GM18909 (cell line): ENCODE measurements around the gene NUDT3.
A peak's percentile ranks its signal among the peaks of the same experiment; 100 is the strongest.
"Not testable (repeated sequence)": the region's sequence is repeated elsewhere in the genome, so short reads cannot be mapped to it uniquely, and the experiment has no call there.

Source experiments
- ATAC-seq: cut with Tn5 transposase; IDR thresholded peaks from one replicate; pipeline ENCODE4 v1.9.1; 2021; ENCODE audit warnings: mild to moderate bottlenecking; ENCODE audit not compliant: unreplicated experiment, poor library complexity

The NUDT3 gene

DNA sequence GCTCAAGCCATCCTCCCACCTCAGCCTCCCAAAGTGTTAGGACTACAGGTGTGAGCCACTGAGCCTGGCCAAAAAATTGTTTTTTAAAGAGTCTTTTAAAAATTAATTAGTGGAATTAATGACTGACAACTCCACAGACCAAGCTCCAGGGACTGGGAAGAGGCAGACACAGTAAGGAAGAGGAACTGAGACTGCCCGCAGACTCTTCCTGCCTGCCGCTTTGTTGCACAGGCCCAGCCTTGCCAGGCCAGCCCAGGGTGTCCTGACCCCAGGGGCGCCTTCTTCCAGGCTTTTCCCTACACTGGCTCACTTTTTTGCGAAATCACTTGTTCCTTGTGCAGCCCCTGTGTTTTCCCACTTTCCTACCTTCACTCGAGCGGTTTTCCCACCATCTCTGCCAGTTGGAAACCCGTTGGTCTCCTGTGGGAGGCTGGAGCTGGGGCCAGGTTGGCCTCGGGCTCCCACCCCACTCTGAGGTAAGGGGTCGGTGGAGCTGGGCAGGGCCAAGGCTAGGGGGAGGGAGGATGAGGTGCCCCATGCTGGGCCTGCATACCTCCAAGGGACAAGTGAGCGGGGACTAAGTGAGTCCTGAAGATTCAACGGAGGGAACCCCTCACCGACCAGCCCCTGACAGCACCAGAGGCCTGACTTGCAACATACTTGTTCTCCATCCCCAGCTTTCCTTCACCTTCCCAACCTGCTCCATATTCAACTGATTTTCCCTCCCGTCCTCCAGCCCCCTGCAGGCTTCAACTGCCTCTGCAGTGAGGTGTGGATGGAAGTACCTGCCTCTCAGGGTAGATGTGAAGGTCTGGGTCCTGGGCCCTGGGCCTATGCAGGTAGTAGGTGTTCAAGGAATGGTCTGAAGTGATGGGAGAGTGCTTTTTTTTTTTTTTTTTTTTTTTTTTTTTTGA lies 120.2 kb downstream of the NUDT3 start:
- ATAC-seq = no peak

DNA sequence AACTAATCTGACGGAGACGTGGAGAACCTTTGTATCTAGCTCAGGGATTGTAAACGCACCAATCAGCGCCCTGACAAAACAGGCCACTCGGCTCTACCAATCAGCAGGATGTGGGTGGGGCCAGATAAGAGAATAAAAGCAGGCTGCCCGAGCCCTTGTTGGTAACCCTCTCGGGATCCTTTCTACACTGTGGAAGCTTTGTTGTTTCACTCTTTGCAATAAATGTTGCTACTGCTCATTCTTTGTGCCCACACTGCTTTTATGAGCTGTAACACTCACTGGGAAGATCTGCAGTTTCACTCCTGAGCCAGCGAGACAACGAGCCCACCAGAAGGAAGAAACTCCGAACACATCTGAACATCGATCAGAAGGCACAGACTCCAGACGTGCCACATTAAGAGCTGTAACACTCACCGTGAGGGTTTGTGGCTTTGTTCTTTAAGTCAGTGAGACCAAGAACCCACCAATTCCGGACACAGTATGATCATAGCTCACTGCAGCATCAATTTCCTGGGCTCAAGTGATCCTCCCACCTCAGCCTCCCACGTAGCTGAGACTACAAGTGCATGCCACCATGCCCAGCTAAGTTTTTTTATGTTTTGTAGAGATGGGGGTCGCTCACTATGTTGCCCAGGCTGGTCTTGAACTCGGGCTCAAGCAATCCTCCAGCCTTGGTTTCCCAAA lies 122.7 kb downstream of the NUDT3 start:
- not testable (repeated sequence) for ATAC-seq

DNA sequence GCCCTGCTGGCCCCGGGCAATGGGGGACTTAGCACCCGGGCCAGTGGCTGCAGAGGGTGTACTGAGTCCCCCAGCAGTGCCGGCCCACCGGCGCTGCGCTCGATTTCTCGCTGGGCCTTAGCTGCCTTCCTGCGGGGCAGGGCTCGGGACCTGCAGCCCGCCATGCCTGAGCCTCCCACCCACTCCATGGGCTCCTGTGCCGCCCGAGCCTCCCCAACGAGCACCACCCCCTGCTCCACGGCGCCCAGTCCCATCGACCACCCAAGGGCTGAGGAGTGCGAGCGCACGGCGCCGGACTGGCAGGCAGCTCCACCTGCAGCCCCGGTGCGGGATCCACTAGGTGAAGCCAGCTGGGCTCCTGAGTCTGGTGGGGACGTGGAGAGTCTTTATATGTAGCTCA lies 123.3 kb downstream of the NUDT3 start:
- ATAC-seq = not testable (repeated sequence)

DNA sequence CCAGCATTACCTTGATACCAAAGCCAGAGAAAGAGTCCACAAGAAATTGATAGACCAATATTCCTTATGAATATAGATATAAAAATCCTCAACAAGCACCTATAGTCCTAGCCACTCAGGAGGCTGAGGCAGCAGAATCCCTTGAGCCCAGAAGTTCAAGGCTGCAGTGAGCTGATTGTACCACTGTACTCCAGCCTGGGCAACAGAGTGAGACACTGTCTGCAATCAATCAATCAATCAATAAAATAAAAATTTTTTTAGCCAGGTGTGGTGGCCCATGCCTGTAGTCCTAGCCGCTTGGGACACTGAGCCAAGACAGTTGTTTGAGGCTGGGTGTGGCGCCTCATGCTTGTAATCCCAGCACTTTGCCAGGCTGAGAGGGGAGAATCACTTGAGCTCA lies 124.7 kb downstream of the NUDT3 start:
- no peak for ATAC-seq

DNA sequence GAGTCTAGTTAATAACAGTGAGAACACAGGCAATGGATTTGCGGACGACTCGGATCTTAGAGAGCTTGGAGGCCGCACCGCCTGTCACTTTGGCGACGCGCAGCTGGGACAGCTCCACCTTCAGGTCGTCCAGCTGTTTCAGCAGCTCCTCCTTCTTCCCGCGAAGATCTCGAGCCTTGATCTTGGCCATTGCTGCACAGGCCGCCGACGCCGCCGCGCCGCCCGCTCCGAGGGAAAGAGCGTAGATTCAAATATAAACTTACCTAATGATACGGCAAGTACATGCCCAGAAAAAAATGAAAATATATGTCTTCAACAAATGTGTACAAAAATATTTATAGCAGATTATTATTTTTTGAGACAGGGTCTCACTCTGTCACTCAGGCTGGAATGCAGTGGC lies 129.0 kb downstream of the NUDT3 start:
- not testable (repeated sequence) for ATAC-seq

DNA sequence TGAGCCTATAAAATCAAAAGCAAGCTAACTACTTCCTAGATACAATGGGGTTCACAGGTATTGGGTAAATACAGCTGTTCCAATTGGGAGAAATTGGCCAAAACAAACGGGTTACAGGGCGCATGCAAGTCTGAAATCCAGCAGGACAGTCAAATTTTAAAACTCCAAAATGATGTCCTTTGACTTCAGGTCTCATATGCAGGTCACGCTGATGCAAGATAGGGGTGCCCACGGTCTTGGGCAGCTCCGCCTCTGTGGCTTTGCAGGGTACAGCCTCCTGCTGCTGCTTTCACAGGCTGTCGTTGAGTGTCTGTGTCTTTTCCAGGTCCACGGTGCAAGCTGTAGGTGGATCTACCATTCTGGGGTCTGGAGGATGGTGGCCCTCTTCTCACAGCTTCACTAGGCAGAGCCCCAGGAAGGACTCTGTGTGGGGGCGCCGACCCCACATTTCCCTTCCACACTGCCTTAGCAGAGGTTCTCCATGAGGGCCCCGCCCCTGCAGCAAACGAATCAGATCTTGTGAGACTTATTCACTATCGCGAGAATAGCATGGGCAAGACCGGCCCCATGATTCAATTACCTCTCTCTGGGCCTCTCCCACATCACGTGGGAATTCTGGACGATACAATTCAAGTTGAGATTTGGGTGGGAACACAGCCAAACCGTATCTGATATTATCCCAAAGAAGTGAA lies 131.7 kb downstream of the NUDT3 start:
- no peak for ATAC-seq

DNA sequence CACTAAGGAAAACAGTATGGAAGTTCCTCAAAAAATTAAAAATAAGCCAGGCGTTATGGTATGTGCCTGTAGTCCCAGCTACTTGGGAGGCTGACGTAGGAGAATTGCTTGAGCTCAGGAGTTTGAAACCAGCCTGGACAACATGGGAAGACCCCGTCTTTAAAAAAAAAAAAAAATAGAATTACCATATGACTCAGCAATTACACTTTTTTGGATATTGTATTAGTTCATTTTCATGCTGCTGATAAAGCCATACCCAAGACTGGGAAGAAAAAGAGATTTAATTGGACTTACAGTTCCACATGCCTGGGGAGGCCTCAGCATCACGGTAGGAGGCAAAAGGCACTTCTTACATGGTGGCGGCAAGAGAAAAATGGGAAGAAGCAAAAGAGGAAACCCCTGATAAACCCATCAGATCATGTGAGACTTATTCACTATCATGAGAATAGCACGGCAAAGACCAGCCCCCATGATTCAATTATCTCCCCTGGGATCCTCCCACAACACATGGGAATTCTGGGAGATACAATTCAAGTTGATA lies 132.9 kb downstream of the NUDT3 start:
- no peak for ATAC-seq

DNA sequence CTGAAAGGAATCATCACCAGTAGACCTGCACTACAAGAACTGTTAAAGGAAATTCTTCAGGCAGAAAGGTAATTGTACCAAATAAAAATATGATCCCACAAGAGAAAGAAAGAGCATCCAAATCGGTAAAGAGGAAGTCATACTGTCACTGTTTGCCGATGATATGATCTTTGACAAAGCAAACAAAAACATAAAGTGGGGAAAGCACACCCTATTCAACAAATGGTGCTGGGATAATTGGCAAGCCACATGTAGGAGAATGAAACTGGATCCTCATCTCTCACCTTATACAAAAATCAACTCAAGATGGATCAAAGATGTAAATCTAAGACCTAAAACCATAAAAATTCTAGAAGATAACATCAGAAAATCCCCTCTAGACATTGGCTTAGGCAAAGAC lies 140.1 kb downstream of the NUDT3 start:
- ATAC-seq = not testable (repeated sequence)

DNA sequence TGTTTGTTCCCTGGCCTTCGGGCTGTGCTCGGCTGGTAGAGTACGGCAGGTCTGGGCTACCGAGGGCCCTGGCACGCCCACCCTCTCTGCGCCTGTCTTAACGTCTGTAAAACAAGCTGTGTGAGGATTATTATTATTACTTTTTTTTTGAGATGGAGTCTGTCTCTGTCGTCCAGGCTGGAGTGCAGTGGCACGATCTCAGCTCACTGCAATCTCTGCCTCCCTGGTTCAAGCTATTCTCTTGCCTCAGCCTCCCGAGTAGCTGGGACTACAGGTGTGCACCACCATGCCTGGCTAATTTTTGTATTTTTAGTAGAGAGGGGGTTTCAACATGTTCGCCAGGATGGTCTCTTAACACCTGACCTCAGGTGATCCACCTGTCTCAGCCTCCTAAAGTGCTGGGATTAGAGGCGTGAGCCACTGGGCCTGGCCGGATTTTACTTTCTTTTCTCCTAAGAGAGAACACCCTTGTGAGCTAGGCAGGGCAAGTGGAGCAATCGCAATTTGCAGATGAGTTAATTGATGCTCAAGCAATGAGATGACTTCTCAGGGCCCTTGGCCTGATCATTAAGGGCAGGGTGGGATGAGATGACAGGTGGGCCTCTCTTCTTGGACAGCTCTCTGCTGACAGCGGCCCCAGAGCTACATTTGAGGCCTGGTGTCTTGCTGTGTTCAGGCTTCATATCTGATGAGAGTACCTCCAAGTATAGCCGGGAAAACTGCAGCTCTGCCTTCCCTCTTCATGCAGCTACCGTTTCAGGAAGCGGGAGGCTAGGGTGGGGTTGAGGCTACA lies 142.8 kb downstream of the NUDT3 start:
- ATAC-seq = peak; percentile 34

DNA sequence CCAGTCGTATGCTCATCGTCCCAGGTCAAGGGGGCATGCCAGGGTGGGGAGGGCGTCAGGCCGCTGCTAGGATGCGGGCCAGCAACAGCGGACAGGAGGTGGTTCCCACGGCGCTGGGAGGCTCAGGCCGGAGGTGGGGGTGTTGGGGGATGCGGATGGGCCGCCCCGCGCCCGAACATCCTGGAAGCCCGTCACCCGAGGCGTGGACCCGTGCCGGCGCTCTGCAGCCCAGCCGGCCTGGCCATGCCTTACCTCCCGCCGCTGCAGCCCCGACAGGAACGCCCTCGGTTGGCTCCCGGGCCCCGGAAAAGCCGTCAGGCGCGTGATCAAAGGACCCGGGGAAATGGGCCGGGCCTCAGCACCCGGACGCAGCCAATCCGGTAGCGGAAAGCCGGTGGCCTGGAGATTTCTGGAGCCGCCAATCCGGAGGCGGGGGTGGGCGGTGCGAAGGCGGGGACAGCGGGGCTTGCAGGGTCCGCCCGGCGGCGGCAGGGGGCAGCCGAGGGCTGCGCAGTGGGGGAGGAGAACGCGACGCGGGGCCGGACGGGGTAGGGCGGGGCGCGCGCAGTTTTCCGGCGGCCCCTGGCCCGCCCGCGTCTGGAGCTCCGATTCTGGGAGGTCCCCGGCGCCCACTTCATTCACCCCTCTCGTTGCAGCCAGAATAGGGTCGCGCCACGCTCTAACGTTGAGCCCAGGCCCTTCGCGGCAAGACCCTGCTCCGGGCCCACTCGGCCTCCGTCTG lies 143.6 kb downstream of the NUDT3 start, which contains the start of gene SMIM29:
TSS of gene SMIM29 (minus strand) at position 280 of the 742 bp plus-strand sequence. CDS start 1,215 bp downstream, outside the sequence.
- peak; percentile 84 for ATAC-seq

DNA sequence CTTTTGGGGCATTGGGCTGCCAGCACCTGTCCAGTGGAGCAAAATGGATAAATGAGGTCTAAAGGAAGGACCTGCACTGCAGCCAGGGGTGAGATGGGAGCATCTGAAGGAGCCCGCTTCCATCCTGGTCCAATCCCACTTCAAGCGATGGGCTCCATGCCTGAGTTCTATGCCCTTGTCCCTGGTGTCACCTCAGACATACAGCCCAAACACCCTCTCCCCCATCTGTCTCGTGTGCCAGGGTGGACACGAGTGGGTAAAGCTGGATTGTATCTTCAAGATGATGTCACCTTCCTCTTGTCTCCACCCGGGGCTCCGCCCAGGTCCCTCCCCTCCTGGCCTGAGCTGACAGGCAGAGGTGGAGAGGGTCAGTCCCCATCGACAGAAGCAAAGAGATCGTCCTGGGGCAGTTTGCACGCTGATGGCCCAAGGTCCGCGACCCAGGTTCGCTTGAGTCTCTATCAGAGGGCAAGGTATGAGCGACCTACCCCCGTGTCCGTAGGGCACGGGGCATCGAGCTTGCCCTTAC lies 144.2 kb downstream of the NUDT3 start:
- peak; percentile 17 for ATAC-seq

DNA sequence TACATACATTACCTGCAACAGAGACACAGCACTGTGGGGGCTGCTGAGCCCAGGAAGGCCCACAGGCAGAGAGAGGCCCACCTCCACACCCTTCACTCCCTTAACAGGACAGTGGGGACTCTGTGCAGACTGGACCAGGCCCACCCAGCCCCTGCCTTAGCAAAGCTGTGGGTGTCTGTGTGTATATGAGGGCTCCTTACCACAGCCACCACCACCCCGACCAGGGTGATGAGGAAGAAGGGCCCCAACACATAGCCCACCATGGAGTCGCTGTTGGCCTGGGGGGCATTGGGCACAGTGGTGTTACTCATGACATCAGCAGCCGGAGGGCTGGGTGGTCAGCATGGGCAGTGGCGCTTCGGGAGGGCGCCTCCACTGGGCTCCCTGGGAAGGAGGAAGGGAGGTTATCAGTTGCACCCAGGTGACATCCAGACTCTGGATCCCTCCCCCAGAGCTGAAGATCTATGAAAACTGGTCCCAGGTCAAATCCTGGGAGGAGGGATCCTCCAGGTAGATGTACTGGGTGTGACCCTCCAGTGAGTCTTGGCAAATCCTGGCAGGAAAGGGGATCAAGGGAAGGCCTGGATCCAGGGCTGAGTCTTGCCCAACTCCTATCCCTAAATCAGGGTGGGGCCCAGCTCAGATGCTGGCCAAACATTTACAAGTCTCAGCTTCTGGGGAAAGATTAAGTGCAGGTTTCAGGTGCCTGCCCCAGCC lies 144.8 kb downstream of the NUDT3 start:
- ATAC-seq = no peak

DNA sequence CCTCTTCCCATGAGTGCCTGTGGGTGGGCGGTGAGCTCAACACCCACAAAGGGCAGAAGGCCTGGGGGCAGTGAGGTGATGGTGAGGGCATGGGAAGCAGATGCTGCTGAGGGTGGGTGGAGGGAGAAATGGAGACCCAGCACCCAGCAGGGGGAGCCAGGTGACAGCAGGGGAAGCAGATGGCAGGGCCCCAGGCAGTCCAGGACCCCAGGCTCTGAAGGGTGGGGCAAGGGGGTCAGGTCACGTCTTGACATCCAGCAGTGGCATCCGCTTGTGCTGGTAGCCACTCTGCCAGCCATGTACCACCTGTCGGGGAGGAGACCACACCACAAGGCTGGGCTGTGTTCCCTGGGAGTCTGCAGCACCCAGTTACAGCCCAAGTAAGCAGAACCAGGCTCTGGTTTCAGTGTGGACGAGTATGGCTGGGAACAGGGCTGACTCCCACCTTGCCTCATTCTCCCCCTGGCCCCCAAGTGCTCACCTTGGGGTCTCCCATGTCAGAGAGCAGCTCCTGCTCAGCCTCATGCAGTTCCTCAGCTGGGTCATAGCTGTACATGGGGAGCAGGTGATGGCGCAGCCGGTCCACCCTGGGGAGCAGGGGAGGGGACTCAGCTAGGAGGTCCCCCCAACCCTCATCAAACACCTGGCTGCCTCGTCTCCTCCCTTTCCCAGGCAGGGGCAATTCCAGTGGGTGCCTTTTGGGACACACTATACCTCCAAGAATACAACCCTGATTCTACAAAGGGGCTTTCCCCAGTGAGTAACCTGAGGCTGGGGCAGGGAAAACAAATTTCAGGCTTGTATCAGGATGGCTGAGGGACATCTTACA lies 145.7 kb downstream of the NUDT3 start:
- no peak for ATAC-seq

DNA sequence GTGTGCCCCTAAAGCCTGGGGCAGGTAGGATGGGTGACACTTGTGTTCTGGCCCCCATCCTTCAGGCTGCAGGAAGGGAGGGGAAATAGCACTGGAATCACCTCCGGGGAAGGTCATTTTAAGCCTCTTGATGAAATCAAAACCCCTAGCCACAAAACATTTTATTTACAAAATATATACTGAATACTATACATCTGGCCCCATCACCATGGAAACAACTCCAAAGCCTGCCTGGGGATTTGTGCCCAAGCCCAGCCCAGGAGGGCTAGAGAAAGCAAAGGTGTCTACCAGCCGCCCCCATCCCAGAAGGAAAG lies 146.3 kb downstream of the NUDT3 start:
- ATAC-seq = no peak

DNA sequence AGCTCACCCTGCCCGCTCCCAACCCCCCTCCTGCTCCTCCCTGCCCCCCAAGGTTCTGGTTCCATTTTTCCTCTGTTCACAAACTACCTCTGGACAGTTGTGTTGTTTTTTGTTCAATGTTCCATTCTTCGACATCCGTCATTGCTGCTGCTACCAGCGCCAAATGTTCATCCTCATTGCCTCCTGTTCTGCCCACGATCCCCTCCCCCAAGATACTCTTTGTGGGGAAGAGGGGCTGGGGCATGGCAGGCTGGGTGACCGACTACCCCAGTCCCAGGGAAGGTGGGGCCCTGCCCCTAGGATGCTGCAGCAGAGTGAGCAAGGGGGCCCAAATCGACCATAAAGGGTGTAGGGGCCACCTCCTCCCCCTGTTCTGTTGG lies 146.7 kb downstream of the NUDT3 start:
- not testable (repeated sequence) for ATAC-seq

DNA sequence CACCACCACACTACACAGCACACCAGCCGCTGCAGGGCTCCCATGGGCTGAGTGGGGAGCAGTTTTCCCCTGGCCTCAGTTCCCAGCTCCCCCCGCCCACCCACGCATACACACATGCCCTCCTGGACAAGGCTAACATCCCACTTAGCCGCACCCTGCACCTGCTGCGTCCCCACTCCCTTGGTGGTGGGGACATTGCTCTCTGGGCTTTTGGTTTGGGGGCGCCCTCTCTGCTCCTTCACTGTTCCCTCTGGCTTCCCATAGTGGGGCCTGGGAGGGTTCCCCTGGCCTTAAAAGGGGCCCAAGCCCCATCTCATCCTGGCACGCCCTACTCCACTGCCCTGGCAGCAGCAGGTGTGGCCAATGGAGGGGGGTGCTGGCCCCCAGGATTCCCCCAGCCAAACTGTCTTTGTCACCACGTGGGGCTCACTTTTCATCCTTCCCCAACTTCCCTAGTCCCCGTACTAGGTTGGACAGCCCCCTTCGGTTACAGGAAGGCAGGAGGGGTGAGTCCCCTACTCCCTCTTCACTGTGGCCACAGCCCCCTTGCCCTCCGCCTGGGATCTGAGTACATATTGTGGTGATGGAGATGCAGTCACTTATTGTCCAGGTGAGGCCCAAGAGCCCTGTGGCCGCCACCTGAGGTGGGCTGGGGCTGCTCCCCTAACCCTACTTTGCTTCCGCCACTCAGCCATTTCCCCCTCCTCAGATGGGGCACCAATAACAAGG lies 147.3 kb downstream of the NUDT3 start:
- ATAC-seq = not testable (repeated sequence)
